HAP-1 (cell line): ENCODE measurements around the gene AIMP2.
"Not testable (repeated sequence)": the region's sequence is repeated elsewhere in the genome, so short reads cannot be mapped to it uniquely, and the experiment has no call there.

Experiments
- DNase-seq, 2 experiments: peaks; one replicate each; pipeline ENCODE4 v3.0.0-alpha.2; 2016 to 2020; ENCODE audit warnings: low spot score in 2 of 2
- H3K27me3 ChIP-seq: fragments of 250-450 bp; sonication (Bioruptor Pico); 2 replicates; pipeline ENCODE4 v1.5.1; 2020; ENCODE audit warnings: low read depth, mild to moderate bottlenecking, moderate library complexity
- H3K36me3 ChIP-seq: fragments of 250-450 bp; sonication (Bioruptor Pico); replicated peaks from 2 replicates; pipeline ENCODE4 v1.5.1; 2020; ENCODE audit warnings: mild to moderate bottlenecking
- H3K4me1 ChIP-seq: fragments of 250-450 bp; sonication (Bioruptor Pico); 2 replicates; pipeline ENCODE4 v1.5.1; 2020; ENCODE audit warnings: mild to moderate bottlenecking
- H3K4me3 ChIP-seq: fragments of 250-450 bp; sonication (Bioruptor Pico); 2 replicates; pipeline ENCODE4 v1.5.1; 2020; ENCODE audit warnings: mild to moderate bottlenecking, moderate library complexity
- H3K9me3 ChIP-seq: fragments of 250-450 bp; sonication (Bioruptor Pico); 2 replicates; pipeline ENCODE4 v1.5.1; 2020; ENCODE audit warnings: mild to moderate bottlenecking, moderate library complexity
- in situ Hi-C: fragments of 300-500 bp; cut with MboI; formaldehyde crosslinking; loops from 3 replicates; pipeline ENCODE4 v1.14.3; 2020; ENCODE audit warnings: low sequenced_read_pairs, inconsistent platforms, mixed read lengths

AIMP2 gene

GRCh38 chr7:6032641-6033040 lies 23.6 kb downstream of the AIMP2 start:
- peaks cover 81% of the 10 kb centered on the region for H3K36me3 ChIP-seq
- H3K4me3 ChIP-seq = no peak overlapping the region
- no peaks in the 10 kb centered on the region for H3K9me3 ChIP-seq
- DNase-seq = no peak
- no peaks in the 10 kb centered on the region for H3K4me1 ChIP-seq
- in situ Hi-C loops = no loop called here
- H3K27me3 ChIP-seq = no peaks in the 10 kb centered on the region

- in situ Hi-C loops = no loop called here
- no peaks in the 10 kb centered on the region for H3K9me3 ChIP-seq
- no peaks in the 10 kb centered on the region for H3K27me3 ChIP-seq
- no peak overlapping the region for H3K4me3 ChIP-seq
- no peak for DNase-seq
- H3K4me1 ChIP-seq = no peaks in the 10 kb centered on the region
- peaks cover 78% of the 10 kb centered on the region for H3K36me3 ChIP-seq
These were observed 26.1 kb downstream of the AIMP2 start for GRCh38 chr7:6035165-6035564.

- H3K4me3 ChIP-seq = no peak overlapping the region
- H3K27me3 ChIP-seq = no peaks in the 10 kb centered on the region
- no peaks in the 10 kb centered on the region for H3K4me1 ChIP-seq
- in situ Hi-C loops = no loop called here
- DNase-seq = no peak
- no peaks in the 10 kb centered on the region for H3K9me3 ChIP-seq
- peaks cover 80% of the 10 kb centered on the region for H3K36me3 ChIP-seq
These were observed 26.6 kb downstream of the AIMP2 start for GRCh38 chr7:6035686-6036085.

GRCh38 chr7:6049780-6050179 lies 40.7 kb downstream of the AIMP2 start:
- peaks cover 62% of the 10 kb centered on the region for H3K36me3 ChIP-seq
- in situ Hi-C loops = no loop called here

GRCh38 chr7:6051185-6051584 lies 42.1 kb downstream of the AIMP2 start:
- peaks cover 53% of the 10 kb centered on the region for H3K36me3 ChIP-seq
- in situ Hi-C loops, H3K4me1 ChIP-seq, H3K9me3 ChIP-seq, H3K27me3 ChIP-seq, H3K4me3 ChIP-seq, DNase-seq: not testable (repeated sequence)

More at GRCh38 chr7:6049780-6050179, 40.7 kb downstream of the AIMP2 start:
- no peak overlapping the region for H3K4me3 ChIP-seq
- H3K4me1 ChIP-seq = no peaks in the 10 kb centered on the region
- no peaks in the 10 kb centered on the region for H3K27me3 ChIP-seq
- no peak for DNase-seq
- H3K9me3 ChIP-seq = no peaks in the 10 kb centered on the region

GRCh38 chr7:6056616-6057015 lies 47.5 kb downstream of the AIMP2 start:
- Histone ChIP-seq H3K4me1 (peaks cover 6% of the 10 kb centered on the region), H3K9me3 (no peaks in the 10 kb centered on the region), H3K27me3 (no peaks in the 10 kb centered on the region), H3K4me3 (no peak overlapping the region), H3K36me3 (peaks cover 21% of the 10 kb centered on the region)
- in situ Hi-C loops = no loop called here
- DNase-seq = no peak

GRCh38 chr7:6057316-6058129 lies 48.5 kb downstream of the AIMP2 start:
- in situ Hi-C loops = no loop called here
- H3K9me3 ChIP-seq = no peaks in the 10 kb centered on the region
- H3K4me3 ChIP-seq = peak overlapping the region; percentile 65
- peaks cover 21% of the 10 kb centered on the region for H3K36me3 ChIP-seq
- peaks cover 6% of the 10 kb centered on the region for H3K4me1 ChIP-seq
- DNase-seq = peak in 1 of 2 experiments; percentile 38
- H3K27me3 ChIP-seq = no peaks in the 10 kb centered on the region

GRCh38 chr7:6059941-6060340 lies 50.9 kb downstream of the AIMP2 start:
- H3K4me3 ChIP-seq, H3K4me1 ChIP-seq, DNase-seq, H3K9me3 ChIP-seq, in situ Hi-C loops, H3K27me3 ChIP-seq, H3K36me3 ChIP-seq: not testable (repeated sequence)

- in situ Hi-C loops = no loop called here
- H3K36me3 ChIP-seq = no peaks in the 10 kb centered on the region
- H3K4me1 ChIP-seq = no peaks in the 10 kb centered on the region
- DNase-seq = no peak
- no peaks in the 10 kb centered on the region for H3K27me3 ChIP-seq
- no peak overlapping the region for H3K4me3 ChIP-seq
- H3K9me3 ChIP-seq = no peaks in the 10 kb centered on the region
These were observed 62.3 kb downstream of the AIMP2 start for GRCh38 chr7:6071406-6071805.
